Stimulated activated CD4-positive, alpha-beta T cell treated with anti-CD3 and anti-CD28 coated beads, Interleukin-1b, Interleukin-23, amount 100 ng/mL, for 24 hours (primary cell): ENCODE results near the gene DOHH.

Experiments used
- DNase-seq, 4 experiments: peaks; one replicate each; pipeline ENCODE4 v3.0.0-alpha.2; 2020; ENCODE audit warnings: low read depth in 4 of 4, low spot score in 1 of 4

The DOHH gene

DNA sequence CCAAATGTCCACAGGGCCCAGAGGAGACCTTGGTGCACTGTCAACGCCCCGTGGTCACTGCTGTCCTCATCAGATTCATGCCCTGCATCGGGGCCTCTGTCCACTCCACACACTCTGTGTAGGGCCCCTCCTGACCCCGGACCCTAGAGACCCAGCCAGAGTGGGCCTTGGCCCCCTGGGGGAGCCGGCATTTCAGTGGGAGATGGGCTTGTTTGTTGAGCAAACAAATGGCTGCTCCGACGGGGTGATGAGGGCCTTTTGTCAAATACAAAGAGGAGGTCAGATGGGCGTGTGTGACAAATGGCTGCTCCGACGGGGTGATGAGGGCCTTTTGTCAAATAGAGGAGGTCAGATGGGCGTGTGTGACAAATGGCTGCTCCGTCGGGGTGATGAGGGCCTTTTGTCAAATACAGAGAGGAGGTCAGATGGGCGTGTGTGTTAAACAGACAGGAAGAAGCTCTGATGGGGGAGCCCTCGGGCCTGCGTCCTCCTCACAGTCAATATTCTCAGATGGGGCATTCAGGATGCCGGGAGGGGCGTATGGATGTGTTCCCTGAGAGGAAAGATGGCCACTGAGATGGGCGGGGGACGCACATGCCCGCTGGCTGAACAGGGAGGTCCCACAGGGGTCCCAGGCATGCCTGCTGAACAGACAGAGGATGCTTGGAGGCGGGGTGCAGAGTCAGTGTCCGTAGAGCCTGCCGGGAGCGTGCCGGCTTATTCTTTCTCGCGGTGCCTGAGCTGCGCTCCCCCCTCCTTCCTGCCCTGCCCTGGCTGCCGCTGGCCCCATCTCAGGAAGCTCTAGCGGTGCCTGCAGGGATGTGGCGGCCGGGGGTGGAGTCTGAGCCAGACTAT is 56.4 kb downstream of the DOHH start:
- DNase-seq, result no peak

DNA sequence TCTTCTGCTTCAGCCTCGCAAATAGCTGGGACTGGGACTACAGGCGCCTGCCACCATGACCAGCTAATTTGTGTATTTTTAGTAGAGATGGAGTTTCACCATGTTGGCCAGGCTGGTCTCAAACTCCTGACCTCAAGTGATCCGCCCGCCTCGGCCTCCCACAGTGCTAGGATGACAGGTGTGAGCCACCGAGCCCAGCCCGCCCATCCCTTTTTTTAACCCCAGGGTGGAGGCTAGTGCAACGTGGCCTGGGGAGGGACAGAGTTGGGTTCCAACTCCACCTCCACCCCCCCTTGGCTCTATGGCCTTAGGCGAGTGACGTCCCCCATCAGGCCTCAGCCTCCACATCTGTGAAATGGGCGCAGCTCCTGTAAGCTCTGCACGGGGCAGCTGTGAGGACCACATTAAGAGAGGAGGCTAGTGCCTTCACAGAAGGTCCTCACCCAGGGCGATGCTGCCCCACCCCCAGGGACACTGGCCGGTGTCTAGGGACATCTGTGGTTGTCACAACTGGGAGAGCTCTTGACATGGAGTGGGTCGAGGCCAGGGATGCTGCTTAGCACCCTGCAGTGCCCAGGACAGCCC is 57.9 kb downstream of the DOHH start:
- DNase-seq, result no peak

DNA sequence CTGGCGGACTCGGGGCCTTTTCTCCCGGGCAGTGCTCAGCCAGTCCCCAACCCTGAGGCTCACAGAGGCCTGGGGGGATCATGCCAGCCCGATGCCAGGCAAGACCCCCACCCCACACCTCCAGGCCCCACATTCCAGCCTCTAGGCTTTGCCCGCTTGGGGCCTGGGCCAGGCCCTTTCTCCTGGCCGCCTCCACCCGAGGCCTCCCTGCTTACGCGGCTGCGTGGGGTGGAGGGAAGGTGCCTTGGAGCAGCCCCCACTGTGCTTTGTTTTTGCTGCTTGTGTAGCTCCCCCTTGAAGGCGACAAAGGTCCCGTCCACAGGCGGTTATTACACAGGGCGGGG is 58.5 kb downstream of the DOHH start:
- DNase-seq, result no peak

DNA sequence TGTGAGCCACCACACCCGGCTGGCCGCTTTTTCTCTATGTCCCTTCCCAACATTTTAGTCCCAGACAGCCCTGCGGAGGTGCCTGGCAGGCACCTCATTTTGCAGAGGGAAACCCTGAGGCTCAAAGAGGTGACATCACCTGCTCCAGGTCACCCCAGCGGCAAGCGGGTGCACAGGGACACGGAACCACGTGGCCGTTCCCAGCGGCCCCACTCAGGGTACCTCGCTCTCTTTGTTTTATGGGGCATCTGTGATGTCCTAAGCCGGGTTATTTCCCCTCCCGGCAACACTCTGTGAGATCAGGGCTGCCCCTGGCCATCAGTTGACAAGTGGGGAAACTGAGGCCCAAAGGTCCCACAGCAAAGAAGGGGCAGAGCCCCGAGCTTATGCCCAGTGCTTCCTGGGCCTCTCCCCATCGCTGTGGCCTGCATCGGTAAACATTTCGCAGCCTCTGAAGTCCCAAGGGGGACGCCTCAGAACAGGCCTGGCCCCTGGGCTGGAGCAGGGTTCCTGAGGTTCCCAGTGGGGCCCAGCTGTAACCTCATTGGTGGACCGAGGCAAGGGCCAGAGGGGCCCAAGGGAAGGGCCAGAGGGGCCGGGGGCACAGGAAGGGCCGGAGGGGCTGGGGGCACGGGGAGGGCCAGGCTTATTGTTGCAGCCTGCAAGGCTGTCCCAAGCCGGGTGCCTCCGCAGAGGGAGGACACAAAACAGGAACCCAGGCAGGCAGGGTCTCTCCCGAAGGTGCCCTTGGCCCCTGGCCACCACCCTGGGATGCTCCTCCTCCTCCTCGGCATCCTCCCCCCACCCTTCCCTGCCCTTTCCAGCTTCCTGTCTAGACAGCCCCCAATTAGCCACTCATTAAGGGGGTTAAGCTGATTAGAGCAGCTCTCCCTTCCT is 59.1 kb downstream of the DOHH start:
- DNase-seq, result no peak
